ENCODE results near the gene CELF1.

Gene CELF1

DNA sequence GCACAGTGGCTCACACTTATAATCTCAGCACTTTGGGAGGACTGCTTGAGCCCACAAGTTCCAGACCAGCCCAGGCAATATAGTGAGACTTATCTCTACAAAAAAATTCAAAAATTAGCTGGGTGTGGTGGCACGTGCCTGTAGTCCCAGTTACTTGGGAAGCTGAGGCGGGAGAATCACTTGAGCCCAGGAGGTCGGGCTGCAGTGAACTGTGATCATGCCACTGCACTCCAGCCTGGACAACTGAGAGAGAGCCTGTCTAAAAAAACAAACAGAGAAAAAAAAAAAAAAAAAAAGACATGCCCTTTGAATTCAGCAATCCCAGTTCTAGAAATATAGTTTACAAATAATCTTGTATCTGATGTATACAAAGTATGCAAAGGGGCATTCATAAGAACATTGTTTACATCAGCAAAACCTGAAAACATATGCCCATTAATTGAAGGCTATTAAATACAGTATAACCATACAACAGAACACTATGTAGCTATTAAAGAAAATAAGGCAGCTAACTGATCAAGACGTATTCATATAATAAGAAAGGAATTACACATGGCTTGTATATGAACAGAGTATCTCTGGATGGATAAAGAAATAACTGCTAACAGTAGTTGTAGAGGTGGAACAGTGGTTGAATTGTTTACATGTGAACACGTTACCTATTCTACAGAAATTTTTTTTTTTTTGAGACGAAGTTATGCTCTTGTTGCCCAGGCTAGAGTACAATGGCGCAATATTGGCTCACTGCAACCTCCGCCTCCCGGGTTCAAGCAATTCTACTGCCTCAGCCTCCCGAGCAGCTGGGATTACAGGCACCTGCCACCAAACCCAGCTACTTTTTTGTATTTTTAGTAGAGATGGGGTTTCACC lies 35.7 kb downstream of the CELF1 start:
- FAIRE-seq (no peak), DNase-seq (ENCODE audit: insufficient read length, low spot score) (no peak)
- TF ChIP-seq PAX5 (IDR thresholded peaks at IDR 0.05; ENCODE audit: insufficient read depth, low read length, severe bottlenecking) (no peak), POLR2AphosphoS5 (IDR thresholded peaks at IDR 0.05; ENCODE audit: low read depth, low read length) (no peak), TAF1 (IDR thresholded peaks at IDR 0.05; ENCODE audit: low read depth, low read length) (no peak), POLR2A (IDR thresholded peaks at IDR 0.05; ENCODE audit: low read depth, low read length) (no peak), SPI1 (IDR thresholded peaks at IDR 0.05; ENCODE audit: low read depth, low read length) (no peak), POU2F2 (IDR thresholded peaks at IDR 0.05; ENCODE audit: low read depth, low read length) (no peak)

DNA sequence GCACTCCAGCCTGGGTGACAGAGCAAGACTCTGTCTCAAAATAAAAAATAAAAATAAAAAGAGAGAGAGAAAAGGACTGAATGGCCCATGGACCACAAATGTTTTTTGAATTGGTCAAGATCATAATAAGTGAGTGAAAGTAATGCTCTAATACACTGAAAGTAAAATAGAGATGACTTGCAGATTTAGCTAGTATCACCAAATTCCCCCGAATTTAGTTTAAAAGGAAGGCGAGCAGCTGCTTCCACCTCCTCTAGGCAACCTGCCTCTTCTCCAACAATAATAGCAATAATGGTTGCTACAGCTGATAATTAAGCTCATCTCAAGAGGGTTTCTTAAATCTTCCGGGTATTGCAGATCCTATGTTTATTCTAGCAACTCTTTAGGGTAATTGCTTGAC lies 36.8 kb downstream of the CELF1 start:
- no peak for TF ChIP-seq TAF1 (IDR thresholded peaks at IDR 0.05; ENCODE audit: low read depth, low read length)
- DNase-seq (ENCODE audit: insufficient read length, low spot score) (no peak), FAIRE-seq (no peak)

DNA sequence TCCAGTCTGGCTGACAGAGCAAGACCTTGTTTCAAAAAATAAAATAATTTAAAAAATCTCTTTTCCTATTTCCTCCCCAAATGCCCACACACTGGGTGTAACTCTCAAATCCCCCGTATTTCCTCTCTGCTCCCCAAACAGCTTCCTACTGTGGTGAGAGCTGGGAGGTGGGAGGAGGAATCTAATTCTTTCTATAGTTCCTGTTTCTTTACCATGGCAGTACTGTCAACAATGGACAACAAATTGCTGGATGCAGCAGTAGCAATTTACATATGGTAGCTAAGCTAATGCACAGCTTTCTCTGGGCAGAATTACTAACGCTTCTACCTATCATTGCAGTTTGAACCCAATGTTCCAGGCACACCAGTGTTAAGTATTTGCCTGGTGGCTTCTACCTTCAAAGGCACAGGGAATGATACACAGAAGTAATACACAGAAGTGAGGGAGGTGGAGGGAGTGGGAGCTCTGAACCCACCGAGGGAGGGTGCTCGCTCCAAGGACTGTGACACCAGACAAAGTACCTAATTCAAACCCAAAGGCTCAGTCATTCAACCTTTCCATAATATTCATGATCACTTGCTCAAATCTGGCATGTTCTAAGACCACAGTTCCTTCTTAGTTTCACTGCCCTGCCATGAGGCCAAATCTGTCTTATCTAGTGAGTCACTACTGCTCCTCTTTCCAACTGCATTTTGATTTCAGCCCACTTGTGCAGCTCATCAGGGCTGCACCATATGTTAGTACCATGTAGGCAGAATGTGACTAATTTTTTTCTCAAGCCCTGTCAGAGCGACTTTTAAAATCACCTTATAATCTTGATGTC lies 37.9 kb downstream of the CELF1 start:
- peak; percentile 79 for FAIRE-seq
- TF ChIP-seq SPI1 (IDR thresholded peaks at IDR 0.05; ENCODE audit: low read depth, low read length) (0 out of 2 replicates have a peak, but pooled peaks have one; percentile 13), TAF1 (IDR thresholded peaks at IDR 0.05; ENCODE audit: low read depth, low read length) (no peak)
- DNase-seq (ENCODE audit: insufficient read length, low spot score): no peak

DNA sequence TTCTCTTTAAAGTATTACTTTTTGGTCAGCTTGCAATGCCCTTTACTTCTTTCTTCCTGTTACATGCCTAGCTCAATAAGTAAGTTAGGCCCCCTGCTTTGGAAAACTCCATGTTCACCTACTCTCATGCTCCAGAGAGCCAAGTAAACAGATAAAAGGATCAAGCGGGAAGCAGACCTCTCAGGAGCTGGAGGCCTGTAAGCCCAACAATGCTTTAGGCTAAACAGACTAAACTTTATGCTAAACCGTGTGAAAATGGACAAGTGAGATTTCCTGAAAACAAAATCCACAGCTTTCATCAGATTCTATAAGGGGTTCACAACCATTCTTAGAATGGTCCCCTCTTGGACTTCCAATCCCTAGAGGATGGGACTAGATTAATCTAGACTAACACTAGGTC lies 40.2 kb downstream of the CELF1 start:
- FAIRE-seq: no peak
- TF ChIP-seq POLR2A (IDR thresholded peaks at IDR 0.05; ENCODE audit: low read depth, low read length): no peak
- TF ChIP-seq PAX5 (IDR thresholded peaks at IDR 0.05; ENCODE audit: insufficient read depth, low read length, severe bottlenecking): no peak
- TF ChIP-seq SPI1 (IDR thresholded peaks at IDR 0.05; ENCODE audit: low read depth, low read length): no peak
- no peak for TF ChIP-seq POLR2AphosphoS5 (IDR thresholded peaks at IDR 0.05; ENCODE audit: low read depth, low read length)
- no peak for TF ChIP-seq TAF1 (IDR thresholded peaks at IDR 0.05; ENCODE audit: low read depth, low read length)
- no peak for TF ChIP-seq POU2F2 (IDR thresholded peaks at IDR 0.05; ENCODE audit: low read depth, low read length)
- DNase-seq (ENCODE audit: insufficient read length, low spot score): no peak

DNA sequence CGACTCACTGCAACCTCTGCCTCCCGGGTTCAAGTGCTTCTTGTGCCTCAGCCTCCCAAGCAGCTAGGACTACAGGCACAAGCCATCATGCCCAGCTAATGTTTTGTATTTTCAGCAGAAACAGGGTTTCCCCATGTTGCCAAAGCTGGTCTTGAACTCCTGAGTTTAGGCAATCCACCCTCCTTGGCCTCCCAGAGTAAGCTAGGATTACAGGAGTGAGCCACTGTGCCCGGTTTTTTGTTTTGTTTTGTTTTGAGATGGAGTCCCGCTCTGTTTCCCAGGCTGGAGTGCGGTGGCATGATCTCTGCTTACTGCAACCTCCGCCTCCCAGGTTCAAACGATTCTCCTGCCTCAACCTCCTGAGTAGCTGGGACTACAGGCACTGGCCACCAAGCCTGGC lies 41.0 kb downstream of the CELF1 start:
- FAIRE-seq (no peak), DNase-seq (ENCODE audit: insufficient read length, low spot score) (no peak)
- TF ChIP-seq POU2F2 (IDR thresholded peaks at IDR 0.05; ENCODE audit: low read depth, low read length) (no peak), POLR2A (IDR thresholded peaks at IDR 0.05; ENCODE audit: low read depth, low read length) (no peak), POLR2AphosphoS5 (IDR thresholded peaks at IDR 0.05; ENCODE audit: low read depth, low read length) (no peak), PAX5 (IDR thresholded peaks at IDR 0.05; ENCODE audit: insufficient read depth, low read length, severe bottlenecking) (no peak), SPI1 (IDR thresholded peaks at IDR 0.05; ENCODE audit: low read depth, low read length) (no peak), TAF1 (IDR thresholded peaks at IDR 0.05; ENCODE audit: low read depth, low read length) (no peak)

DNA sequence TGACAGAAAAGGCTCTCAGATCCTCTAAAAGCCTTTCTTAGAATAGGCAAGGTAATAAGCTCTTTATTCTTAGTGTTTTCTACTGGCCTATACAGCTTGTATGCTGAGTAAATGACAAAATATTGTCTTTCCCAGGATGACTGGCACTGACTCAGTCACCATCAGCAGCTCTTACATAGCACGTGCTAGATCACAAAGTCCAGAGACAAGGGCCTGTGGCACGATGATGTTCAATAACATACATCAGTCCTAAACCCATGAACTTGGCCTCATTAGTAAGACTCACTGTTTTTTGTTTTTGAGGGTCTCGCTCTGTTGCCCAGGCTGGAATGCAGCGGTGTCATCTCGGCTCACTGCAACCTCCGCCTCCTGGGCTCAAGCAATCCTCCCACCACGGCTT lies 42.7 kb downstream of the CELF1 start:
- FAIRE-seq: no peak
- TF ChIP-seq TAF1 (IDR thresholded peaks at IDR 0.05; ENCODE audit: low read depth, low read length) (no peak), POLR2A (IDR thresholded peaks at IDR 0.05; ENCODE audit: low read depth, low read length) (no peak), POLR2AphosphoS5 (IDR thresholded peaks at IDR 0.05; ENCODE audit: low read depth, low read length) (no peak), PAX5 (IDR thresholded peaks at IDR 0.05; ENCODE audit: insufficient read depth, low read length, severe bottlenecking) (no peak), SPI1 (IDR thresholded peaks at IDR 0.05; ENCODE audit: low read depth, low read length) (no peak), POU2F2 (IDR thresholded peaks at IDR 0.05; ENCODE audit: low read depth, low read length) (no peak)
- DNase-seq (ENCODE audit: insufficient read length, low spot score): no peak

DNA sequence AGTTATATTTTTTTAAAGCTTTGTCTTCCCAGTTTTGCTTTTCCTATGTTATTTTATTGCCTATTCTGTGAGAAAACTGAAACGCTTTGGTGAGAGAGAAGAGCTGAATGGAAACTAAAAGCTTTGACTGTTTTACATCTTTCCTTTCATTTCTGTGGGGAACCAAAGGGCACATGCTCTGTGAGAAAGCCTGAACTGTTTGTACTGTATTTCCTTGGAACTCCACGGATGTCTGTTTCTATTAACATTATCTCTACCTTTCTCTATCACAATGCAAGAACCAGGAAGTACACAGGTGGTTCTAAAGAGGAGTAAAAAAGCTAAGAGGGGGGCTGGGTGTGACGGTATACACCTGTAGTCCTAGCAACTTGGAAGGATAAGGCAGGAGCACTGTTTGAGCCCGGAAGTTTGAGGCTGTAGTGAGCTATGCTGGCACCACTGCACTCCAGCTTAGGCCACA lies 43.8 kb downstream of the CELF1 start:
- FAIRE-seq (peak; percentile 26), DNase-seq (ENCODE audit: insufficient read length, low spot score) (no peak)
- TF ChIP-seq POLR2AphosphoS5 (IDR thresholded peaks at IDR 0.05; ENCODE audit: low read depth, low read length) (no peak), POLR2A (IDR thresholded peaks at IDR 0.05; ENCODE audit: low read depth, low read length) (no peak), TAF1 (IDR thresholded peaks at IDR 0.05; ENCODE audit: low read depth, low read length) (no peak), POU2F2 (IDR thresholded peaks at IDR 0.05; ENCODE audit: low read depth, low read length) (no peak), SPI1 (IDR thresholded peaks at IDR 0.05; ENCODE audit: low read depth, low read length) (no peak), PAX5 (IDR thresholded peaks at IDR 0.05; ENCODE audit: insufficient read depth, low read length, severe bottlenecking) (no peak)

DNA sequence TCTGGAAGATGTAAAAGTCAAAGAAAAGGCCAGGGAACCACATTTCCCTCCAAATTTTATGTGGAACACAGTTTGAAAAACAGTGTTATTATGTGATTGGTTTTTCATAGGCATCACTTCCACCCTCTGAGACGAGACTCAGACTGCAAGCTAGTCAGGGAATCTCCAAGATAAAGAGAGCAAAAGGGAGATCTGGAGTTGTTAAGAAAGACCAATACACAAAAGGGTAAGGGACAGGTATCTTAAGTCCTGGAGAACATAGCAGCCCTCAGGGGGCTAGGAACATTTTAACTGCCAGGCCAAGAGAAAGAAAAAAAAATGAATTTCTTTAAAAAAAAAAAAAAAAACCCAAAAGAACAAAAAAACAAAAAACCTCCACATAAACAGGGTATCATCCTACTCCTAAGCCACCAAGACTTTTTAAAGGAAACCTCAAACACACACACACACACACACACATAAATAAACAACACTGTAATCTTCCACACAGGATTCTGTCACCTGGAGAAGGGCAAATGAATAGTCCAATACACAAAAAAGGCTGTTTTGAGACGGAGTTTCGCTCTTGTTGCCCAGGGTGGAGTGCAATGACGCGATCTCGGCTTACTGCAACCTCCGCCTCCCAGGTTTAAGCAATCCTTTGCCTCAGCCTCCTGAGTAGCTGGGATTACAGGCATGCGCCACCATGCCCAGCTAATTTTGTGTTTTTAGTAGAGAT lies 44.5 kb downstream of the CELF1 start:
- FAIRE-seq (no peak), DNase-seq (ENCODE audit: insufficient read length, low spot score) (no peak)
- no peak for TF ChIP-seq POU2F2 (IDR thresholded peaks at IDR 0.05; ENCODE audit: low read depth, low read length)
- TF ChIP-seq PAX5 (IDR thresholded peaks at IDR 0.05; ENCODE audit: insufficient read depth, low read length, severe bottlenecking): no peak
- no peak for TF ChIP-seq POLR2AphosphoS5 (IDR thresholded peaks at IDR 0.05; ENCODE audit: low read depth, low read length)
- no peak for TF ChIP-seq POLR2A (IDR thresholded peaks at IDR 0.05; ENCODE audit: low read depth, low read length)
- TF ChIP-seq SPI1 (IDR thresholded peaks at IDR 0.05; ENCODE audit: low read depth, low read length): no peak
- TF ChIP-seq TAF1 (IDR thresholded peaks at IDR 0.05; ENCODE audit: low read depth, low read length): no peak

DNA sequence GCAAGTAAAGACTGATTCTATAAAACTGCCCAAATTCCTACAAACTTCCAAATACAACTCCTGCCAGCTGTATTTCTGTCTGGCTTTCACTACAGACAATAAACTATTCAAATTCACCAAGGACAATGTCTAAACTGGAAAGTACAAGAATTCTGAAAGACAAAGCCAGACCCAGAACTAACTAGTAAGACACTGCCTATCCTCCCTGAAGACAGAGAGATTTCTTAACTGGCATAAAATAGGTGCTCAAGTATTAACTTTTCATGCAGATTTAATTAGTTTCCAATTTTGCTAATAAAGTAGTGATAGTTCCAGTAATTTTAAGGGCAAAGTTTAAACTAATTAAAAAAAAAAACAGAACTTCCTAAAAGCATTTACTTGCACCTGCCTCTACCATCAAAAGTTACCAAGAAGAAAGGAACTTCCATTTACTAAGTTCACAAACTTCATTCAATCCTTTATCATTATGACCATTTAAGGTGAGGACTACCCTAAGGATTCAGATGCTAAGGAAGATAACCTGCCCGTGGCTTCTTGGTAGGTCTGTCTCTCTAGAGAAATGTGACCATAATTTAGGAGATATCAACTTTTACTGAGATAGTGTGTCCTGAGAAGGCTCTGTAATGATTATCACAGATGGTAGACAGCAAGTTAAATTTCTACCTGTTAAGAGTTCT lies 45.2 kb downstream of the CELF1 start:
- FAIRE-seq (no peak), DNase-seq (ENCODE audit: insufficient read length, low spot score) (no peak)
- no peak for TF ChIP-seq POLR2A (IDR thresholded peaks at IDR 0.05; ENCODE audit: low read depth, low read length)
- no peak for TF ChIP-seq PAX5 (IDR thresholded peaks at IDR 0.05; ENCODE audit: insufficient read depth, low read length, severe bottlenecking)
- no peak for TF ChIP-seq TAF1 (IDR thresholded peaks at IDR 0.05; ENCODE audit: low read depth, low read length)

All from GM12891 (cell line).